Coronary artery (tissue), 2 donors: Measurements from ENCODE around the gene FBXL17.

Experiments used
- DNase-seq: peaks from one replicate; pipeline ENCODE4 v3.0.0-alpha.2; 2017; ENCODE audit warnings: low spot score
- H3K27ac ChIP-seq, 2 donors: fragments of 200-600 bp; sonication (generic); one replicate each; pipeline ENCODE4 v1.5.1; 2016 to 2019
- H3K4me3 ChIP-seq: fragments of 200-600 bp; sonication (generic); 2 replicates; pipeline ENCODE4 v1.5.1; 2016; ENCODE audit warnings: mild to moderate bottlenecking, moderate library complexity
- CTCF ChIP-seq: fragments of 200-600 bp; sonication (generic); IDR thresholded peaks from one replicate; pipeline ENCODE4 v1.5.1; 2019; ENCODE audit warnings: antibody characterized with exemption

Gene FBXL17

GRCh38 chr5:108196276-108196675 lies 185.6 kb downstream of the FBXL17 start:
- Histone ChIP-seq H3K27ac (no peak overlapping the region), H3K4me3 (no peak overlapping the region)
- DNase-seq = no peak
- TF ChIP-seq CTCF = no peak

- no peak for DNase-seq
- no peak for TF ChIP-seq CTCF
- H3K4me3 ChIP-seq = no peak overlapping the region
- peak overlapping the region in 1 of 2 donors; percentile 36 for H3K27ac ChIP-seq
Observed at GRCh38 chr5:108193021-108193795, 188.7 kb downstream of the FBXL17 start.

- no peak overlapping the region for H3K27ac ChIP-seq
- no peak for TF ChIP-seq CTCF
- no peak for DNase-seq
- no peak overlapping the region for H3K4me3 ChIP-seq
Observed at GRCh38 chr5:108184940-108185339, 197.0 kb downstream of the FBXL17 start.

GRCh38 chr5:108181975-108182374 lies 199.9 kb downstream of the FBXL17 start:
- DNase-seq = no peak
- no peak for TF ChIP-seq CTCF
- Histone ChIP-seq H3K27ac (no peak overlapping the region), H3K4me3 (no peak overlapping the region)

GRCh38 chr5:108174286-108174685 lies 207.6 kb downstream of the FBXL17 start:
- DNase-seq = no peak
- no peak for TF ChIP-seq CTCF

GRCh38 chr5:108171759-108172158 lies 210.1 kb downstream of the FBXL17 start:
- no peak for DNase-seq
- Histone ChIP-seq H3K4me3 (no peak overlapping the region), H3K27ac (no peak overlapping the region)
- no peak for TF ChIP-seq CTCF

More at GRCh38 chr5:108174286-108174685, 207.6 kb downstream of the FBXL17 start:
- Histone ChIP-seq H3K4me3 (no peak overlapping the region), H3K27ac (no peak overlapping the region)

- H3K27ac ChIP-seq = no peak overlapping the region
- no peak for TF ChIP-seq CTCF
- no peak overlapping the region for H3K4me3 ChIP-seq
- DNase-seq = no peak
Observed at GRCh38 chr5:108168915-108169314, 213.0 kb downstream of the FBXL17 start.
